Keratinocyte (primary cell): ENCODE measurements around the gene DNALI1. TPM values are rescaled to one million over a fixed set of nuclear protein-coding genes. Genes with fewer than 3 reads are reported as not detected.
A peak's percentile ranks its signal among the peaks of the same experiment; 100 is the strongest.

Experiments used
- DNase-seq: peaks from one replicate; pipeline ENCODE4 v3.0.0-alpha.2; 2011; ENCODE audit warnings: low read depth, missing footprints, low spot score
- FAIRE-seq: peaks from 2 replicates; lab custom pipeline; 2011; peaks lifted over from hg19 to GRCh38; lab: Jason Lieb, UNC
- H2AFZ ChIP-seq: 2 replicates; pipeline ENCODE4 v1.6.0; 2012; ENCODE audit warnings: low read length, control low read depth, inconsistent platforms; ENCODE audit not compliant: control insufficient read depth
- H3K27ac ChIP-seq: 2 replicates; pipeline ENCODE4 v1.5.1; 2011; ENCODE audit warnings: low read length; ENCODE audit not compliant: control insufficient read depth, insufficient read depth
- H3K27me3 ChIP-seq: 3 replicates; pipeline ENCODE4 v1.6.0; 2011; ENCODE audit warnings: low read length; ENCODE audit not compliant: control insufficient read depth, insufficient read depth; ENCODE audit errors: extremely low read depth
- H3K36me3 ChIP-seq, 2 experiments: 2 replicates in 1 of 2; 3 replicates in 1 of 2; pipeline ENCODE4 v1.5.1; 2011; ENCODE audit warnings: low read length in 2 of 2, mild to moderate bottlenecking in 1 of 2; ENCODE audit not compliant: control insufficient read depth in 2 of 2, insufficient read depth in 2 of 2; ENCODE audit errors: extremely low read depth in 1 of 2
- H3K4me1 ChIP-seq: 3 replicates; pipeline ENCODE4 v1.5.1; 2011; ENCODE audit warnings: low read length; ENCODE audit not compliant: control insufficient read depth, insufficient read depth; ENCODE audit errors: extremely low read depth
- H3K4me2 ChIP-seq: 3 replicates; pipeline ENCODE4 v1.6.0; 2011; ENCODE audit warnings: low read depth, low read length; ENCODE audit not compliant: control insufficient read depth, insufficient read depth; ENCODE audit errors: extremely low read depth
- H3K4me3 ChIP-seq, 3 experiments: fragments of 200-600 bp in 1 of 3; sonication (generic) in 1 of 3; 2 replicates in 2 of 3; 3 replicates in 1 of 3; pipeline ENCODE4 v1.5.1; 2011 to 2016; ENCODE audit warnings: low read length in 3 of 3, mild to moderate bottlenecking in 3 of 3, control low read depth in 2 of 3, inconsistent platforms in 1 of 3, low read depth in 1 of 3, mixed read lengths in 1 of 3, mixed run types in 1 of 3, moderate library complexity in 1 of 3; ENCODE audit not compliant: control insufficient read depth in 2 of 3, insufficient read depth in 2 of 3; ENCODE audit errors: extremely low read depth in 1 of 3
- H3K79me2 ChIP-seq: 2 replicates; pipeline ENCODE4 v1.6.0; 2012; ENCODE audit warnings: low read length; ENCODE audit not compliant: control insufficient read depth, insufficient read depth
- H3K9ac ChIP-seq: 3 replicates; pipeline ENCODE4 v1.6.0; 2011; ENCODE audit warnings: low read length; ENCODE audit not compliant: control insufficient read depth, insufficient read depth; ENCODE audit errors: extremely low read depth
- H3K9me1 ChIP-seq: 3 replicates; pipeline ENCODE4 v1.6.0; 2011; ENCODE audit warnings: low read length; ENCODE audit not compliant: control insufficient read depth, insufficient read depth; ENCODE audit errors: extremely low read depth
- H3K9me3 ChIP-seq: 2 replicates; pipeline ENCODE4 v1.5.1; 2012; ENCODE audit warnings: low read depth, low read length; ENCODE audit not compliant: control insufficient read depth
- H4K20me1 ChIP-seq: 3 replicates; pipeline ENCODE4 v1.6.0; 2011; ENCODE audit warnings: low read length; ENCODE audit not compliant: control insufficient read depth, insufficient read depth; ENCODE audit errors: extremely low read depth
- CTCF ChIP-seq, 3 experiments: IDR thresholded peaks in 1 of 3; conservative IDR thresholded peaks in 1 of 3; optimal IDR thresholded peaks in 1 of 3; 2 replicates in 2 of 3; 3 replicates in 1 of 3; pipeline versions ENCODE3 to v1.5.1; 2011; ENCODE audit warnings: low read length in 3 of 3, mild to moderate bottlenecking in 3 of 3, moderate library complexity in 2 of 3, control low read depth in 1 of 3, inconsistent platforms in 1 of 3; ENCODE audit not compliant: insufficient read depth in 2 of 3; ENCODE audit errors: extremely low read depth in 1 of 3
- EZH2 ChIP-seq: IDR thresholded peaks from one replicate; pipeline ENCODE4 v1.6.1; 2012; ENCODE audit warnings: inconsistent platforms, mild to moderate bottlenecking, low read length, moderate library complexity
- dilution Hi-C: fragments of 300-500 bp; cut with MboI; formaldehyde crosslinking; loops from one replicate; pipeline ENCODE4 v1.7.0; 2020; ENCODE audit warnings: low sequenced_read_pairs; ENCODE audit not compliant: extremely low pct_ligation_motif_present
- polyA plus RNA-seq, 5 experiments: library from polyadenylated mRNA; depleted of rRNA in 3 of 5; stranded (reverse) in 3 of 5; stranded (forward) in 1 of 5; unstranded in 1 of 5; fragments of >200 nt; gene quantifications; 1 replicate in 1 of 5; 2 replicates in 3 of 5; 3 replicates in 1 of 5; pipeline versions ENCODE4 v1.2.1 to v1.2.3, GENCODE V29; 2011 to 2012; ENCODE audit warnings: missing spikeins in 2 of 5, low read depth in 1 of 5, low replicate concordance in 1 of 5

DNALI1 gene
- polyA plus RNA-seq, 1 donor (not counting 4 experiments of a cell fraction or from before 2014, with no cell fraction given), result 0.14 TPM

DNA sequence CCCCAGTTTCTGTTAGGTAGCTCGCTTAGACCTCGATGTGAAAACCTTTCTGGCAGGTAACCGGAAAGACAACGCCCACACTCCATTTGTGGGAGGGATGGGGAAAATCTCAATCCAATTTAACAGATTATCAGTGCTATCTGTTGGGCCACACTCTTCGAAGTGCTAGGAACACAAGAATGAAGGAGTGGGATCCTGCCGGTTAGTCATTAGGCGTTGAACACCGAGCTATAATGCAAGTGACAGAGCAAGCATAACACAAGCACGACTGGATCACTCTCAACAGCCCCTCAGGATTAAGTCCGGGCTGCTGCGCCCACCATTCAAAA, 3.2 kb upstream of the DNALI1 start:
- peak overlapping the region; percentile 95 for H3K4me2 ChIP-seq
- H3K9me1 ChIP-seq, result peaks cover 3% of the 10 kb centered on the region
- H2AFZ ChIP-seq, result peak overlapping the region; percentile 86
- dilution Hi-C loops, result no loop called here
- H4K20me1 ChIP-seq, result no peaks in the 10 kb centered on the region
- peak overlapping the region; percentile 88 for H3K27ac ChIP-seq
- H3K27me3 ChIP-seq, result no peaks in the 10 kb centered on the region
- H3K4me1 ChIP-seq, result peaks cover 21% of the 10 kb centered on the region
- no peaks in the 10 kb centered on the region for H3K9me3 ChIP-seq
- no peak for DNase-seq
- H3K9ac ChIP-seq, result peak overlapping the region; percentile 95
- no peak for FAIRE-seq
- peaks cover 2 to 15% of the 10 kb centered on the region in 2 experiments for H3K36me3 ChIP-seq
- H3K79me2 ChIP-seq, result peaks cover 41% of the 10 kb centered on the region
- TF ChIP-seq EZH2 (no peak), CTCF (optimal IDR thresholded peaks at IDR 0.05 in 1 of 3, IDR thresholded peaks at IDR 0.05 in 1 of 3, conservative IDR thresholded peaks at IDR 0.05 in 1 of 3; ENCODE audit: extremely low read depth in 1 of 3, insufficient read depth in 2 of 3, low read length in 3 of 3) (no peak)
- peak overlapping the region; percentile 94 to 98 (median 98) for H3K4me3 ChIP-seq

DNA sequence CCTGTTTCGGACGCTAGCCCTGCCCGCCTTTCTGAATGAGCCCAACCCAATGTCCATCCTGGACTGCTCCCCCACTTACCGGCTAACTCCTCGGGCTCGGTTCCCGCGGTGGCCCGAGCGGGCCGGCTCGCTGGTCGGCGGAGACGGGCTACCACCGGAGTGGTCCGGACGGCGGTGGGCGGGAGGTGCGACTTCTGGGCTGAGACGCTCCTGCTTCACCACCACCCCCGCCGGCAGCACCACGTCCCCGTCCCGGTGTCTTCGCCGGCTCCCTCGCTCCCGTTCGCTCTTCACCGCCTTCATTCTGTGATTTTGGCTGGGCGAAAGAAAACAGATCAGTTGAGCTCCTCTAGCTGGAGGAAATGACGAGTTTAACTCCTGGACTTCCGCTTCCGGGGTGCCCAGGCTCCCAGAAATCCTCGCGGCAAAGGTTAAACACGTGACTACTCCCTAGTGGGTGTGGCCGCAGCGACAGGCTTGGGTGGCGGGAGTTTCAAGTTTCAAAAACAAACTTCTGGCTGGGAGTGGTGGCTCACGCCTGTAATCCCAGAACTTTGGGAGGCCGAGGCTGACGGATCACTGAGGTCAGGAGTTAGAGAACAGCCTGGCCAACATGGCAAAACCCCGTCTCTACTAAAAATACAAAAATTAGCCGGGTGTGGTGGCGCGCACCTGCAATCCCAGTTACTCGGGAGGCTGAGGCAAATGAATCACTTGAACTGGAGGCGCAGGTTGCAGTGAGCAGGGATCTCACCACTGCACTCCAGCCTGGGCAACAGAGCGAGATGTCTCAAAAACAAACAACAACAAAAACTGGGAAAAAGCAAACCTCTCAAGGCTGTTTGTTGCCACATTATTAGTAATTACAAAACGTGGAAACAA, 2.6 kb upstream of the DNALI1 start, which contains the start of gene SNIP1:
TSS of gene SNIP1 (minus strand) at position 367 of the 882 bp plus-strand sequence. CDS start at position 303, 64 bp downstream.
- Histone ChIP-seq H3K9ac (peak within 1 kb of the TSS; percentile 95), H3K4me3 (peak within 1 kb of the TSS; percentile 94 to 98 (median 98)), H3K27ac (peak within 1 kb of the TSS; percentile 88), H3K4me1 (peaks cover 21% of the 10 kb centered on the region), H3K36me3 (peaks cover 2 to 15% of the 10 kb centered on the region in 2 experiments), H3K9me1 (peaks cover 3% of the 10 kb centered on the region), H3K4me2 (peak within 1 kb of the TSS; percentile 95), H3K9me3 (no peaks in the 10 kb centered on the region), H4K20me1 (no peaks in the 10 kb centered on the region), H3K27me3 (no peaks in the 10 kb centered on the region), H3K79me2 (peaks cover 38% of the 10 kb centered on the region), H2AFZ (peak within 1 kb of the TSS; percentile 86)
- TF ChIP-seq EZH2, result no peak
- no peak for TF ChIP-seq CTCF (optimal IDR thresholded peaks at IDR 0.05 in 1 of 3, IDR thresholded peaks at IDR 0.05 in 1 of 3, conservative IDR thresholded peaks at IDR 0.05 in 1 of 3; ENCODE audit: extremely low read depth in 1 of 3, insufficient read depth in 2 of 3, low read length in 3 of 3)
- dilution Hi-C loops, result no loop called here
- FAIRE-seq, result peak; percentile 71
- DNase-seq, result peak; percentile 38
